HG02678 (cell line): Measurements from ENCODE around the gene CLCN2.

Experiments used
- ATAC-seq: cut with Tn5 transposase; IDR thresholded peaks from one replicate; pipeline ENCODE4 v1.9.1; 2021; ENCODE audit warnings: mild to moderate bottlenecking, moderate library complexity; ENCODE audit not compliant: unreplicated experiment

Gene CLCN2

DNA sequence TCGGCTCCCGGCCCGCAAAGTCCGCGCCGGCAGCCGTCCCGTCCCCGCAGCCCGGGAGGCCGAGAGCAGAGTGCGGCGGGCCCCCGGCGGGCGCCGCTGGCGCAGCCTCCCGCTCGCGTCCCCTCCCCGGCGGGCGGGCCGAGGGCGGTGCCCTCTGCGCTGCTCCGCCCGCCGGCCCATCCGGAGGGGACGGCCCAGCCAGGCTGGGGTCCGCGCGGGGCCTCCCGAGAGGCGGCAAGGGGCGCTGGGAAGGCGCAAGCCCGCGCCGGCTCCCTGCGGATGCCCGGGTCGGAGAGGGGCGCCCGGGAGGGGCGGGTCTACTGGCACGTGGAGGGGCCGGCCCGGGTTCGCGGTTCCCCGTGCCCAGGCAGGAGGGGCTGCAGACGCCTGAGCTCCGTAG, at the start of gene CLCN2, which contains the start of gene POLR2H:
Gene CLCN2, minus strand, starts transcription at position 74 of the 400 bp plus-strand sequence. CDS start 126 bp downstream, outside the sequence.
Gene POLR2H, plus strand, starts transcription at position 179 of the 400 bp plus-strand sequence. CDS start 1,783 bp downstream, outside the sequence.
- ATAC-seq = peak; percentile 48

DNA sequence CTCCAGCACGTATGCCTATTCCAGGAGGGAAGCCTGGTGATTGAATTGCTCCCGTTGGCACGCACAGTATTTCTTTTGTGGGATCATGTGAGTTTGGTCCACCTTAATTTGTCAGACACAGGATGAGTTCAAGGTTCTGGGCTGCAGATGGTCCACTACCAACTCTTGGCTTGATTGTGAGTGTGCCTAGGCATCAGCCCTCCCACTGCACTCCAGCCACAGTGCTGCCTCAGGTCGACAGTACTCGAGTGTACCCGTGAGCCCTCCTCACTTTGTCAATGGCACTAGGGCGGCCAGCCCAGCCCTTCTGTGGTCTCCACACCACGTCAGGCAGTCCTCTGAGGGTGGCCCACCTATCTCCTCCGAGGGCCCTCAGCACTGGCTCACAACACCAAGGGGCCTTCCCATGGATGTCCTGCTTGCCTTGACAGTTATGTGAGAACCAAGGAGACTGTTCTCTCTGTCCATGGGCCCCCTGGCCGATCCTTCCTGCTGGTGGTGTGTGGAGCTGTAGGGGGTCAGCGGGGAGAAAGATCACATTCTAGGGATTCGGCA, 48.6 kb upstream of the CLCN2 start:
- ATAC-seq = no peak

GRCh38 chr3:184409331-184409926, 48.0 kb upstream of the CLCN2 start:
- ATAC-seq = no peak

- ATAC-seq = no peak
Measured at GRCh38 chr3:184405075-184406030, 43.9 kb upstream of the CLCN2 start.

- ATAC-seq = no peak
Measured at GRCh38 chr3:184399410-184399809, 38.0 kb upstream of the CLCN2 start.

DNA sequence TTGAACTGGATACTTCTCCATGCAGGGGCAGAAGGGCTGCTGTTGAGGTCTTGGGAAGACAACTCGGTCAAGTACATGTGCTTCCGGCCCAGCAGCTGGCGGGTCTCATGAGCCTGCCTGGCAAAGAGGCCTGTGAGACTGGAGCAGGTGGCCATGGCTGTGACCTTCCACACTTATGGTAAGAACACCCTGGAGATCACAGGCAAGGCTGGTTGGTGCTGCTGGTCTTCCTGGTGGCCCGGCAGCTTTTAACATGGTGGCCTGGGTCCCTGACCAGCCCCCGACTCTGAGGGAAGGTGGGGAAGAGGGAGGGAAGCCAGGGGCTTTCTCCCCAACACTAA, 33.9 kb upstream of the CLCN2 start:
- no peak for ATAC-seq

DNA sequence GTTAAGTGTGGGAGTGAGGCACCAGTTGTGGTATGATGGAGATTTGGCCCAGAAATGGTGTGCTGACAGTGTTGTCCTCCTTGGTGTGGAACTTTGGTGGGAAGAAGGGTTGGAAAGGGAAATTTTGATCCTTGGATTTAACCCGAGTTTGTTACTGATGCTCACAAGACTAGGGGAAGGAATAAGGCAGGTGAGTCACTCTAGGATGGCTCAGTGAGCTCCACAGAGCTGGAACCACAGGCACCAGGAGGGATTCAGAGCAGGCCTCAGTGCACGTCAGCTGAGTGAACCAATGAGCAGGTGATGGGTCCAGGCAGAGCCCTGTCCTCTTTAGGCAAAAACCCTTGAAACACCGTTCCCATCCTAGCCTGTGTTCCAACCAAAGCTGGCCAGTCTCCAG, 29.9 kb upstream of the CLCN2 start:
- no peak for ATAC-seq

- ATAC-seq = no peak
Measured at GRCh38 chr3:184389935-184390528, 28.6 kb upstream of the CLCN2 start.

DNA sequence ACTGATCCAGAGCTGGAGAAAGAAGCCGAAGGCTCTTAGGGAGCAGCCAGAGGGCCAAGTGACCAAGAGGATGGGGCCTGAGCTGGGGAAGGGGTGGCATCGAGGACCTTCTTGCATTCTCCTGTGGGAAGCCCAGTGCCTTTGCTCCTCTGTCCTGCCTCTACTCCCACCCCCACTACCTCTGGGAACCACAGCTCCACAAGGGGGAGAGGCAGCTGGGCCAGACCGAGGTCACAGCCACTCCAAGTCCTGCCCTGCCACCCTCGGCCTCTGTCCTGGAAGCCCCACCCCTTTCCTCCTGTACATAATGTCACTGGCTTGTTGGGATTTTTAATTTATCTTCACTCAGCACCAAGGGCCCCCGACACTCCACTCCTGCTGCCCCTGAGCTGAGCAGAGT, 28.0 kb upstream of the CLCN2 start:
- no peak for ATAC-seq

DNA sequence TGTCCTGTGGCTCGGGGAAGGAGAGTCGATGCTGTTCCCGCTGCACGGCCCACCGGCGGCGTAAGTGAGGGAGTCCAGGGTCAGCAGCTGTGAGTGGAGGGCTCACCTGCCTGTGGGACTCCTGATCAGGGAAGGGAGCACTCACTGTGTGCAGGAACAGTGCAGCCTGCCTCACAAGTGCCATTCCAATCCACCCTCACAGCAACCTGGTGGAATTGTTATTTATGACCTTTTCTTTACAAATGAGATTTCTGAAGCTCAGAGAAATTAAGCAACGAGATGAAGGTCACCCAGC, 27.5 kb upstream of the CLCN2 start:
- no peak for ATAC-seq

DNA sequence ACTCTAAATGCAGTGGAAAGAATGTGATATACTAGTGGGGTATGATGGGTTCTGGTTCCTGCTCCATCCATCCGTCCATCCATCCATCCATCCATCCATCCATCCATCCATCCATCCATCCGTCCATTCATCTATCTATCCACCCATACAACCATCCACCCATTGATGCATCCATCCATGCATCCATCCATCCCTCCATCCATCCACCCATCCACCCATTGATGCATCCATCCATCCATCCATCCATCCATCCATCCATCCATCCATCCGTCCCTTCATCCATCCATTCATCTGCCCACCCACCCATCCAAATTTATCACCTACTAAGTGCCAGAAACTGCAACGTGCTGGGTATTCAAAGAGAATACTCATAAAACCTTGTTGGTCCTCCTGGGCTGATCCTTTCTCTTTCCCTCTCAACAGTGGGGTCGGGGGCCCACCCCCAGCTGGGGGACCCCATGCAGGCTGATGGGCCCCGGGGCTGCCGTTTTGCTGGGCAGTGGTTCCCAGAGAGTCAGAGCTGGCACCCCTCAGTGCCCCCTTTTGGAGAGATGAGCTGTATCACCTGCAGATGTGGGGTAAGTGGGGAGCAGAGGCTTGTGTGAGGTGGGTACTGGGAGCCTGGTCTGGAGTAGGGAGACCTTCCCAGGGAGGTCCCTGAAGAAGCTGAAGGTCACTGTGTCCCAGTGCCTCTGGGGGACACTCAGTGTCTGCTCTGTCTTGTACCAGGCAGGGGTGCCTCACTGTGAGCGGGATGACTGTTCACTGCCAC, 26.9 kb upstream of the CLCN2 start:
- no peak for ATAC-seq

DNA sequence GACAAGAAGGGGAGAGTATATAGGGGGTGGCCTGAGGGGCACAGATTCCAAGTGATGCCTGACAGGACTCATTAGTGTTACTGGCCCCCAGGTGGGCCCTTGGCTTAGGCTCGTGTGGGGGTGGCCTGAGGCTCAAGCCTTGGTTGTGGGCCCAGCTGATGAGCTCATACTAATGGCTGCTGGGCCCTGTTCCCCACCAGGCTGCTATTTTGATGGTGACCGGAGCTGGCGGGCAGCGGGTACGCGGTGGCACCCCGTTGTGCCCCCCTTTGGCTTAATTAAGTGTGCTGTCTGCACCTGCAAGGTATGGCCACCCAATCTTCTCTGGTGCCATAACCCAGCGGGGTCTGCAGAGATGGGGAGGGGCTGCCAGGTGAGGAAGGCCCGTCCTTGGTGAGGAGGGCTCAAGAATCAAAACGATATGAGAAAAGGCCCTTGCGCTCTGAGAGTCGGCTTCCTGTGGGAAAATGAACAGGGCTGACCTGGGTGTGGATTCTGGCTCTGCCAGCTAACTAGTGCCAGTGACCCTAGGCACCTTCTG, 25.8 kb upstream of the CLCN2 start:
- ATAC-seq = no peak

- no peak for ATAC-seq
Measured at GRCh38 chr3:184386047-184386806, 24.8 kb upstream of the CLCN2 start.

GRCh38 chr3:184384856-184385422, 23.5 kb upstream of the CLCN2 start:
- no peak for ATAC-seq

DNA sequence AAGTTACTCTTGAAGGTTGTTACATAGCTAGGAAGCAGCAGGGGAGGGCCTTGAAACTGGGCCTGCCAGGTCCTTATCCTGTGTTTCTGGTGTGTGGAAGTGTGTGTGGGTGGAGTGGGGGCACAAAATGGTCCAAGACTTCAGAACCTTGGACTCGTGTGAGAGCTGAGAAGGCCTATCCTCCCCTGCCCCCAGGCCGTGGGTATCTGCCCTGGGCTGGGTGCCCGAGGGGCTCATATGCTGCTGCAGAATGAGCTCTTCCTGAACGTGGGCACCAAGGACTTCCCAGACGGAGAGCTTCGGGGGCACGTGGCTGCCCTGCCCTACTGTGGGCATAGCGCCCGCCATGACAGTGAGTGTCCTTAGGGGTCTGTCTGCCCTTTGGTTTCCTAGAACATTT, 22.9 kb upstream of the CLCN2 start:
- ATAC-seq = no peak

GRCh38 chr3:184383033-184383740, 21.8 kb upstream of the CLCN2 start:
- ATAC-seq = no peak

GRCh38 chr3:184382326-184383032, 21.1 kb upstream of the CLCN2 start:
- ATAC-seq = no peak
